Ectodermal cell (in vitro differentiated cells): Measurements from ENCODE around the gene SF3A2.
"Not testable (repeated sequence)": the region's sequence is repeated elsewhere in the genome, so short reads cannot be mapped to it uniquely, and the experiment has no call there.

Experiments used
- H3K27ac ChIP-seq: 2 replicates; pipeline ENCODE4 v1.7.0; 2013; ENCODE audit warnings: mild to moderate bottlenecking, low read depth, low read length; ENCODE audit not compliant: insufficient read depth, poor library complexity, severe bottlenecking
- H3K27me3 ChIP-seq: 2 replicates; pipeline ENCODE4 v1.7.0; 2013; ENCODE audit warnings: mild to moderate bottlenecking, low read length; ENCODE audit not compliant: insufficient read depth, control insufficient read depth, poor library complexity, severe bottlenecking
- H3K36me3 ChIP-seq: one replicate; pipeline ENCODE4 v1.7.0; 2013; ENCODE audit warnings: low read length; ENCODE audit not compliant: control insufficient read depth, insufficient read depth
- H3K4me1 ChIP-seq: one replicate; pipeline ENCODE4 v1.7.0; 2013; ENCODE audit warnings: low read length; ENCODE audit not compliant: control insufficient read depth, insufficient read depth
- H3K4me3 ChIP-seq: 2 replicates; pipeline ENCODE4 v1.7.0; 2013; ENCODE audit warnings: low read depth, low read length, control low read depth; ENCODE audit not compliant: insufficient read depth
- H3K9me3 ChIP-seq: 2 replicates; pipeline ENCODE4 v1.7.0; 2013; ENCODE audit warnings: mild to moderate bottlenecking, low read length, moderate library complexity; ENCODE audit not compliant: control insufficient read depth
- WGBS, 2 experiments: methylation state at CpG; one replicate each; pipeline ENCODE4 v1.1.7; 2013; ENCODE audit warnings: missing lambda C conversion rate in 2 of 2; 5-methylcytosine and 5-hydroxymethylcytosine counted together

The SF3A2 gene

GRCh38 chr19:2275588-2276428, 39.2 kb downstream of the SF3A2 start:
- 95 to 96% methylated on average over 74 of the region's 74 CpGs for WGBS, 2 experiments
- Histone ChIP-seq H3K9me3 (no peaks in the 10 kb centered on the region), H3K27me3 (no peaks in the 10 kb centered on the region), H3K27ac (no peak overlapping the region), H3K4me3 (no peak overlapping the region), H3K36me3 (peaks cover 6% of the 10 kb centered on the region), H3K4me1 (peaks cover 11% of the 10 kb centered on the region)

GRCh38 chr19:2276429-2276986, 39.9 kb downstream of the SF3A2 start:
- Histone ChIP-seq H3K36me3 (peaks cover 6% of the 10 kb centered on the region), H3K27ac (no peak overlapping the region), H3K4me3 (no peak overlapping the region), H3K4me1 (peaks cover 10% of the 10 kb centered on the region), H3K9me3 (no peaks in the 10 kb centered on the region), H3K27me3 (peaks cover 1% of the 10 kb centered on the region)
- 94 to 96% methylated on average over 28 of the region's 28 CpGs for WGBS, 2 experiments

- H3K4me3 ChIP-seq, result no peak overlapping the region
- no peaks in the 10 kb centered on the region for H3K9me3 ChIP-seq
- H3K4me1 ChIP-seq, result peaks cover 9% of the 10 kb centered on the region
- peaks cover 7% of the 10 kb centered on the region for H3K27me3 ChIP-seq
- WGBS, 2 experiments, result 88 to 90% methylated on average over 9 of the region's 9 CpGs
- no peak overlapping the region for H3K27ac ChIP-seq
- H3K36me3 ChIP-seq, result no peaks in the 10 kb centered on the region
These were observed 40.5 kb downstream of the SF3A2 start for GRCh38 chr19:2277138-2277537.

- peaks cover 10% of the 10 kb centered on the region for H3K4me1 ChIP-seq
- H3K36me3 ChIP-seq, result no peaks in the 10 kb centered on the region
- 92 to 94% methylated on average over 33 of the region's 33 CpGs for WGBS, 2 experiments
- no peaks in the 10 kb centered on the region for H3K9me3 ChIP-seq
- no peak overlapping the region for H3K4me3 ChIP-seq
- H3K27me3 ChIP-seq, result peaks cover 20% of the 10 kb centered on the region
- H3K27ac ChIP-seq, result no peak overlapping the region
These were observed 42.0 kb downstream of the SF3A2 start for GRCh38 chr19:2278459-2279158.

GRCh38 chr19:2280633-2281264, 44.1 kb downstream of the SF3A2 start:
- Histone ChIP-seq H3K4me3 (no peak overlapping the region), H3K27me3 (peaks cover 30% of the 10 kb centered on the region), H3K27ac (no peak overlapping the region), H3K9me3 (no peaks in the 10 kb centered on the region), H3K36me3 (no peaks in the 10 kb centered on the region), H3K4me1 (peaks cover 10% of the 10 kb centered on the region)
- 81 to 82% methylated on average over 26 of the region's 26 CpGs for WGBS, 2 experiments

GRCh38 chr19:2281265-2282061, 44.8 kb downstream of the SF3A2 start:
- not testable (repeated sequence) for H3K9me3 ChIP-seq, H3K4me3 ChIP-seq, H3K27ac ChIP-seq, H3K4me1 ChIP-seq, H3K36me3 ChIP-seq
- peaks cover 36% of the 10 kb centered on the region for H3K27me3 ChIP-seq
- 31 to 35% methylated on average over 15 to 16 of the region's 16 CpGs for WGBS, 2 experiments

- WGBS, 2 experiments, result 5 to 8% methylated on average over 41 of the region's 41 CpGs
- Histone ChIP-seq H3K4me3 (no peak within 1 kb of the TSS), H3K9me3 (no peaks in the 10 kb centered on the region), H3K27me3 (peaks cover 44% of the 10 kb centered on the region), H3K4me1 (peaks cover 10% of the 10 kb centered on the region), H3K27ac (no peak within 1 kb of the TSS), H3K36me3 (no peaks in the 10 kb centered on the region)
These were observed 45.6 kb downstream of the SF3A2 start, which contains the start of gene PEAK3 for GRCh38 chr19:2282062-2282861. Gene PEAK3, minus strand, starts transcription at chr19:2282175. Its CDS starts 1,244 bp downstream, at chr19:2280931.

- H3K36me3 ChIP-seq, result no peaks in the 10 kb centered on the region
- H3K4me1 ChIP-seq, result peaks cover 10% of the 10 kb centered on the region
- no peaks in the 10 kb centered on the region for H3K9me3 ChIP-seq
- no peak overlapping the region for H3K4me3 ChIP-seq
- 63 to 64% methylated on average over 11 of the region's 11 CpGs for WGBS, 2 experiments
- no peak overlapping the region for H3K27ac ChIP-seq
- peaks cover 50% of the 10 kb centered on the region for H3K27me3 ChIP-seq
These were observed 46.2 kb downstream of the SF3A2 start for GRCh38 chr19:2282862-2283237.
